DND-41 (cell line): ENCODE data around the gene CCDC3.

ENCODE experiments used
- ATAC-seq: fragments of 200-7000 bp; cut with Tn5 transposase; 3 replicates; pipeline ENCODE4 v1.9.1; 2021; ENCODE audit warnings: low read depth; ENCODE audit not compliant: insufficient read depth
- DNase-seq: peaks from one replicate; pipeline ENCODE4 v3.0.0-alpha.2; 2020
- H2AFZ ChIP-seq: 2 replicates; pipeline ENCODE4 v1.6.0; 2012; ENCODE audit warnings: low read depth, low read length
- H3K27ac ChIP-seq: 2 replicates; pipeline ENCODE4 v1.5.1; 2012; ENCODE audit warnings: low read length, inconsistent platforms
- H3K27me3 ChIP-seq: fragments of 200-600 bp; sonication (generic); 2 replicates; pipeline ENCODE4 v1.6.0; 2012; ENCODE audit warnings: low read length, mild to moderate bottlenecking, inconsistent platforms; ENCODE audit not compliant: insufficient read depth, poor library complexity
- H3K36me3 ChIP-seq: 2 replicates; pipeline ENCODE4 v1.5.1; 2012; ENCODE audit warnings: low read length, inconsistent platforms; ENCODE audit not compliant: insufficient read depth
- H3K4me1 ChIP-seq: 2 replicates; pipeline ENCODE4 v1.5.1; 2012; ENCODE audit warnings: mild to moderate bottlenecking, low read length; ENCODE audit not compliant: insufficient read depth
- H3K4me2 ChIP-seq: 2 replicates; pipeline ENCODE4 v1.6.0; 2012; ENCODE audit warnings: mild to moderate bottlenecking, moderate library complexity, low read length, inconsistent platforms; ENCODE audit not compliant: insufficient read depth
- H3K4me3 ChIP-seq, 2 experiments: fragments of 200-600 bp in 1 of 2; shearing (Covaris generic) in 1 of 2; 2 replicates each; pipeline ENCODE4 v1.5.1; 2012 to 2016; ENCODE audit warnings: inconsistent platforms in 2 of 2, low read length in 2 of 2, mild to moderate bottlenecking in 2 of 2, low read depth in 1 of 2, moderate library complexity in 1 of 2
- H3K79me2 ChIP-seq: 2 replicates; pipeline ENCODE4 v1.6.0; 2012; ENCODE audit warnings: low read length, inconsistent platforms; ENCODE audit not compliant: insufficient read depth
- H3K9ac ChIP-seq: 2 replicates; pipeline ENCODE4 v1.6.0; 2012; ENCODE audit warnings: low read depth, mild to moderate bottlenecking, inconsistent platforms, low read length, moderate library complexity
- H3K9me3 ChIP-seq: 2 replicates; pipeline ENCODE4 v1.5.1; 2012; ENCODE audit warnings: low read length, moderate library complexity, mild to moderate bottlenecking, inconsistent platforms; ENCODE audit not compliant: insufficient read depth, severe bottlenecking
- H4K20me1 ChIP-seq: 2 replicates; pipeline ENCODE4 v1.6.0; 2012; ENCODE audit warnings: low read length; ENCODE audit not compliant: insufficient read depth
- CTCF ChIP-seq: IDR thresholded peaks from 2 replicates; pipeline ENCODE4 v1.5.1; 2012; ENCODE audit warnings: borderline replicate concordance, low read length, moderate library complexity, mild to moderate bottlenecking; ENCODE audit not compliant: poor library complexity, severe bottlenecking; ENCODE audit errors: extremely low read depth
- EZH2 ChIP-seq: IDR thresholded peaks from 3 replicates; pipeline ENCODE4 v1.6.1; 2012; ENCODE audit warnings: borderline replicate concordance, low read depth, mild to moderate bottlenecking, moderate library complexity, low read length, inconsistent platforms; ENCODE audit not compliant: severe bottlenecking

CCDC3 gene

GRCh38 chr10:12975906-12976305 is 25.6 kb downstream of the CCDC3 start:
- TF ChIP-seq CTCF (no peak), EZH2 (no peak)
- no peak for ATAC-seq

DNA sequence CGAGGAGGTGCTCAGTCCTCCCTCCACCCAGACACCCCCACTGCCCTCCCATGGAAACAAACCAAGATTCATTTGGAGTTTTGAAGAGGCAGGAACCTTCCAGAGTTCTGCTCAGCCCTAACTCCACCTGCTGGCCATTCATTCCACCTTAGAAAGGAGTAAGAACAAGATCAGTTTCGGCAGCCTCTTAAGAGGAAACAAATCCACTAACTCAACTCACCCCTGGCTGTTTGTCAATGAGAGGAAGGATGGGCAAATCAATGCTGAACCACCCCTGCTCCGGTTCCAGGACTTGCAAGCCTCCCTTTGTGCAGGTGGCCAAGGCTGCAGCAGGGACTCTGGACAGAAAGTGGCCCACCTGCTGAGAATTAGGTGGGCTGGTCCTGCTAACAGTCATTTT is 26.2 kb downstream of the CCDC3 start:
- DNase-seq (no peak), ATAC-seq (no peak)
- no peak overlapping the region for H3K4me3 ChIP-seq

More at GRCh38 chr10:12975906-12976305, 25.6 kb downstream of the CCDC3 start:
- Histone ChIP-seq H3K27ac (no peak overlapping the region), H3K79me2 (no peaks in the 10 kb centered on the region), H3K9ac (no peak overlapping the region), H4K20me1 (no peaks in the 10 kb centered on the region), H3K9me3 (no peaks in the 10 kb centered on the region), H3K4me1 (no peaks in the 10 kb centered on the region), H3K4me2 (no peak overlapping the region), H3K36me3 (no peaks in the 10 kb centered on the region), H3K27me3 (peaks cover 16% of the 10 kb centered on the region), H2AFZ (no peak overlapping the region), H3K4me3 (no peak overlapping the region)
- no peak for DNase-seq

DNA sequence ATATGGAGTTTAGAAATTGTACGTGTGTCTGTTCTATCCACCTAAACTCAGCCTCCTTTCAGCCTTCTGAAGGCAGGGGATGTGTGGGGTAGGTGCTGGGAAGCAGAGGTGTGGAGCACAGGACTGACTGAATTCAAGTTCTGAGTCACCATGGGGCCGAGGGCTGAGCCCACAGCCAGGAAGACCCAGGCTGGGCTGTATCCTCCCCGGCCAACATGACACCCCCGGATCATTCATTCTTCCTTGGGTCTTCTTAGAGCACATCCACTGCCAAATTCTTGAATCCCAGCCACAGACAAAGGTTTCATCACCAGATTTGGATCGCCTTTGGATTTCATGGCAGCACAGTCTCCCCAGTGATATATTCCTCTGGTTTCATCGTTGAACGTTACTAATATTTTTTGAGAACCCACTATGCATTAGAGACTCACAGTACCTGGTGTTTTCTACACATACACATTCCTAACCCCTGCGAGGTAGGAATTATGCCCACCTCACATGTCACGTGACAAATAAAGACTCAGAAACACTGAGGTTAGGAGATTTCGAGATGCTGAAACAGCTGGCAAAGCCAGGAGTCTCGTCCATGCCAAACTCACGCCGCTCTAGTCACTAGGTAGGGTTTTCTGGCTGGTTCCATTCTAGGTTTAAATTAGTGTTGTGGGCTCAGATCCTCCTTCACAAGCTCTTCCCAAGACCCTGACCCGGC is 26.9 kb downstream of the CCDC3 start:
- Histone ChIP-seq H3K9me3 (no peaks in the 10 kb centered on the region), H3K79me2 (no peaks in the 10 kb centered on the region), H3K9ac (no peak overlapping the region), H3K27me3 (peaks cover 7% of the 10 kb centered on the region), H3K36me3 (no peaks in the 10 kb centered on the region), H2AFZ (no peak overlapping the region), H3K4me1 (peaks cover 3% of the 10 kb centered on the region; the same call in 1 of the 2 replicates), H3K27ac (no peak overlapping the region), H4K20me1 (no peaks in the 10 kb centered on the region), H3K4me3 (no peak overlapping the region), H3K4me2 (no peak overlapping the region)
- ATAC-seq, result no peak
- DNase-seq, result no peak
- TF ChIP-seq EZH2, result no peak
- TF ChIP-seq CTCF, result no peak

More for the DNA sequence above, 26.2 kb downstream of the CCDC3 start:
- Histone ChIP-seq H3K27me3 (peaks cover 11% of the 10 kb centered on the region), H3K79me2 (no peaks in the 10 kb centered on the region), H3K9ac (no peak overlapping the region), H4K20me1 (no peaks in the 10 kb centered on the region), H3K4me1 (no peaks in the 10 kb centered on the region), H3K4me2 (no peak overlapping the region), H3K9me3 (no peaks in the 10 kb centered on the region), H2AFZ (no peak overlapping the region), H3K27ac (no peak overlapping the region), H3K36me3 (no peaks in the 10 kb centered on the region)
- TF ChIP-seq EZH2 (no peak), CTCF (peak; percentile 26)
